Hematopoietic multipotent progenitor cell treated with erythropoietin and hydrocortisone succinate and interleukin-3 and kit ligand, for 8 days (in vitro differentiated cells): ENCODE data around the gene MAST2.
A peak's percentile ranks its signal among the peaks of the same experiment; 100 is the strongest.
"Not testable (repeated sequence)": the region's sequence is repeated elsewhere in the genome, so short reads cannot be mapped to it uniquely, and the experiment has no call there.

ENCODE experiments used
- DNase-seq: peaks from one replicate; pipeline ENCODE4 v3.0.0-alpha.2; 2015

The MAST2 gene

DNA sequence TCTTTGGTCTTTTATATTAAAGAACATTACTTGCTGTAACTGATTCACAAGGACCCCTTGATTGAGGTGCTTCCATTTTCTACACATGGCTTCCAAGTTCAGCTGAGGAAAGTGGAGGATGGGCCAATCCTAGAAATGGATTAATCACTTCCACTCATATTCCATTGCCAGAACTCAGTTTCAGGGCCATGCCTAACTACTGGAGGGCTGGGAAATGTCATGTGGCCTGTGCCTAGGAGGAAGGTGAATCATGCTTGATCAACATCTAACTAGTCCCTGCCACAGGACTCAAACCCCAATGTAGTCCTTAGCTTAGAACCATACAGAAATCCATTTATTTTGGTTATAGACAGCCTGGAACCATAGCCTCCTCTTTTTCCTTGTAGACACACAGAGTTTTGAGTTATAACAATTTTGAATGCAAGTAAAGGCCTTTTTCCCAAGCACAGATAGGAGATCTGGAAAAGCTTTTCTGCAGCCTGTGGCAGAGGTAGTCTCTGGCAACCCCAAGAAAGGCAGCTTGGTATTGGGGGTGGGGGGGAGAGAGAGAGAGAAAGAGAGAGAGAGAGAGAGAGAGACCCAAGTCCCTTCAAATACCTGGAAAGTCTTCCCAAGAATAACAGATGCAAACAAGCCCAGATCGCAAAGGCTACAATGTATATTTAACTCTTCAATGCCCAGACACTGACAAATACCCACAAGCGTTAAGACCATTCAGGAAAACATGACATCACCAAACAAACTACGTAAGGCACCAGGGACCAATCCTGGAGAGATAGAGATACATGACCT, 12.5 kb downstream of the MAST2 start:
- no peak for DNase-seq

DNA sequence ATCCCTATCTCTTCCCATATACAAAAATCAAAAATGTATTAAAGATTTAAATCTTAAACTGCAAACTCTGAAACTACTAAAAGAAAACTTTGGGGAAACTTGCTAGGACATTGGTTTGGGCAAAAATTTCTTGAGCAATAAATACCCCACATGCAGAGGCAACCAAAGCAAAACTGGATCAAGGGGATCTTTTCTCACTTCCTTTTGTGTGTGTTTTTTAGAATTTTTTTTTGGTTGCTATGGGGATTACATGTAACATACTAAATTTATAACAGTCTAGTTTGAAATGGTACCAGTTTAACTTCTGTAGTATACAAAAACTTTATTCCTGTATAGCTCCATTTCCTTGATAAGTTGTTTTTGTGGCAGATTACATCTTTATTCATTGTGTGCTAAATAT, 16.8 kb downstream of the MAST2 start:
- DNase-seq: no peak

DNA sequence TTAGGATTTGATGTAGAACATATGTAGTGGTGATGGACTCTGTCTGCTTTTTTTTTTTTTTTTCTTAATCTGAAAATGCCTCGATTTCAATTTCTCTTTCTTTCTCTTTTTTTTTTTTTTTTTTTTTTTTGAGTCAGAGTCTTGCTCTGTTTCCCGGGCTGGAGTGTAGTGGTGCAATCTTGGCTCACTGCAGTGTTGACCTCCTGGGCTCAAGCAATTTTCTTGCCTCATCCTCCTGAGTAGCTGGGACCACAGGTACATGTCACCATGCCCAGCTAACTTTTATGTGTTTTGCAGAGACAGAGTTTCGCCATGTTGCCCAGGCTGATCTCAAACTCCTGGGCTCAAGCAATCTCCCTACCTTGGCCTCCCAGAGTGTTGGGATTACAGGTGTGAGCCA, 17.4 kb downstream of the MAST2 start:
- DNase-seq: no peak

DNA sequence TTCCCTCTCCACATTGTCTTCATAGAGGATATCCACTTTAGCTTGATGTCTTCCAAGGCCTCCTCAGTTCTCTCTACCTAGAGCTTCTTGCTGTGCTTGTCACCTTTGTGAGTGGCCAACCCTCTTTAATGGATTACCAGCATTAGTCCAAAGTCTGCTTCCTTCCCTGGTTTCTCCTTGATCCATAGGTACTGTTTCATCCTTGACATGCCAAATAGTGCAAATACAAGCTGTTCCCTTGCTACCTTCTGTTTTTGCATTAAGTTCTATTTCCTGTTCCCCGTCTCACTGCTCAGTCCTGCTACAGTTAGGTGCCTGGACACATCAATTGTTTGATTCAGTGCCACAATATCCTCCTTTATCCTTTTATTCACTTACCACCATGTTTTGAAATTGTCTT, 19.2 kb downstream of the MAST2 start:
- DNase-seq: no peak

DNA sequence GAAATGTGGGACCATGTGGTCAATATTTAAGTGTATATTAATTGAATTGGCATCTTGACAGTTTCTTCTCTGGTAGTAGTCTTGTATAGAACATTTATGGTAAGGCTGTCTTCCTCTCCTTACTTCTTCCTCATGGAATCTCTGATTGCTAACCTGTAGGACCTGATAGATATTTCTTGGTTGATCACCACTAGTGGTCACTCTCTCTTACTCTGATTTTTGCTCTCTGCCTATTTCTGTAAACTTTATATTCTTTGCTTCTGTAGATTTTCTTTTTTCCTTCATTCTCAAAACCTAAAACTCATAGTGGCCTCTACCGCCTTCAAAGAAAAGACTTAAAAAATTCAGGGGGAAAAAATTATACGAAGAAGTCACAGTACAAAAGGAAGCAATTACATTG, 21.2 kb downstream of the MAST2 start:
- no peak for DNase-seq

DNA sequence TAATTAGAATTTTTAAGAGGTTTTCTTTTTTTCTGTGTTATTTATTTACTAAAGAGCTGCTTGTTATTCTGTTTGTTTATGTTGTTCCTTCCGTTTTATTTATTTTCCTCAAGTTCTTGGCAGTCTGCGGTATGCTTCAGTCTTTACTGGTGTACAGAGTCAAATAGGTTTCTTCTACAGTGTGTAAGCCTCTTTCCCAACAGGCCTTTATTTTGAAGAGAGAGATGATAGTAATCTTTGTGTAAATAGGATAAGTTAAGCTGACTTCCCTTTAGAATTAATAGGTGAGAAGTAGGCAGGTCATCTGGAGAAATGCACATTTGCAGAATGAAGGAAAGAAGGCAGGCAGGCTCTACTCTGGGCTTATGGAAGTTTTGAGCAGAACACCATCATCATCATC, 23.8 kb downstream of the MAST2 start:
- DNase-seq: no peak

DNA sequence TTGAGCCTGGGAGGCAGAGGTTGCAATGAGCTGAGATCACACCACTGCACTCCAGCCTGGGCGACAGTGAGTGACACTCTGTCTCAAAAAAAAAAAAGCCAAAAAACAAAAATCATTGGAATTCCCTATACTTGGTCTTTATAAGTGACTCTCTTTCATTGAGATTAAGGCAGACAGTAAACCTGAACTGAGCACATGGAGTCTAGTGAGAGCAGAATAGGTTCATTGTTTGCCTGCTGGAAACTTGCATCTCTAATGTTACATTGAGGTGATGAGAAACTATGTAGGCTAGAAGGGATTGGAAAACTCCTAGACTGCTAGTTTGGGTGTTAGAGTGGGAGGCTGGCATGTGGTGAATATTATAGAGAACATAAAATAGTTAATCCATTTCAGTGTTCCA, 25.4 kb downstream of the MAST2 start:
- DNase-seq: no peak

DNA sequence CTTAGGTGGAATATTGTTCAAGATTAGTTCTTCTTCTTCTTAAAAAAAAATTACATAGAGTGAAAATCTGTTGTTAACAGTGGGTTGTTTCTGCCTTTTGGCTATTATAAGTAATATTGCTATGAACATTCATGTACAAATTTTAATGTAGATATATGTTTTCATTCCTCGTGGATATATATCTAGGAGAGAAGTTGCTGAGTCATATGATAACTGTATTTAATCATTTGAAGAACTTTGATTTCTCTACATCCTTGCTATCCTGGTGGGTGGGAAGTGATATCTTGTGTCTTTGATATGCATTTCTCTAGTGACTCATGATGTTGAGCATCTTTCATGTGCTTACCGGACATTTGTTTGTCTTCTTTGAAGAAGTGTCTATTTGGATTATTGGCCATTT, 29.9 kb downstream of the MAST2 start:
- no peak for DNase-seq

DNA sequence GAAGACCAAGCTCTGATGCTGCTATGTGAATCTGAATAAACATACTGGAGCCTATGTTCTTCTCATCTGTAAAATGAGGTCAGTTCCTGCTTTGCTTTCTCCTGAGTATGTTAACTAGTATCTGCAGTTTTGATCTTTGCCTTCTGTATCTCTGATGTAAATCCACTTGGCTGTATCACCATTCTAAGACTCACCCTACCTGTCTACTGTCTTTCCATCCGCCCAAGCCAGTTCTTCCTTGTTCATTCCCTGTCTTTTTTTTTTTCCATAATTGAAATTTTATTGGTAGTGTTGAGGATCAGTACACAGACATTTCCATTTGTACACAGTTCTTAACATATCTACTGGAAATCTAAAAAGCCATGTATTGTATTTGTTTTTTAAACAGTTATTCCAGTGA, 31.3 kb downstream of the MAST2 start:
- no peak for DNase-seq

DNA sequence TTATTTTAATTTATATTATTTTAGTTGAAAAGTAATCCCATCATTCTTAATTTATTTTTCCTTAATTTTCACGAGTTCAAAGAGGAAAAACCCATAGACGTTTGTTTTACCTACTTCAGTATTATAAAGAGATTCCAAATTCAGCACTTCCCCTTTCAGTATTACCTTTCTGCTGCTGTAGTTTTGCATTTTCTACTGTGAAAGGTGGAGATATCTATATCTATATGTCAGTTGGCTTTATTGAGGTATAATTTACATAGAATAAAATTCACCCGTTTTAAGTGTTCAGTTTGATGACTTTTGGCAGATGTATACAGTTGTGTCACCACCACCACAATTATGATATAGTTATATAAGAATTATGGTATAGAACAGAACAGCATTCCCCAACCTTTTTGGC, 33.0 kb downstream of the MAST2 start:
- no peak for DNase-seq

DNA sequence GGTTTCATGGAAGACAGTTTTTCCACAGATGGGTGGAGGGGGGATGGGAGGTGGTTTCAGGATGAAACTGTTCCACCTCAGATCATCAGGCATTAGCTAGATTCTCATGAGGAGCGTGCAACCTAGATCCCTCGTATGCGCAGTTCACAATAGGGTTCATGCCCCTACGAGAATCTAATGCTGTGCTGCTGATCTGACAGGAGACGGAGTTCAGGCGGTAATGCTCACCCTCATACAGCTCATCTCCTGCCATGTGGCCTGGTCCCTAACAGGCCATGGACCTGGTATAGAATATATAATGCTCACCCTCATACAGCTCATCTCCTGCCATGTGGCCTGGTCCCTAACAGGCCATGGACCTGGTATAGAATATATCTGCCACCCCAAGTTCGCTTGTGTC, 33.4 kb downstream of the MAST2 start:
- not testable (repeated sequence) for DNase-seq

DNA sequence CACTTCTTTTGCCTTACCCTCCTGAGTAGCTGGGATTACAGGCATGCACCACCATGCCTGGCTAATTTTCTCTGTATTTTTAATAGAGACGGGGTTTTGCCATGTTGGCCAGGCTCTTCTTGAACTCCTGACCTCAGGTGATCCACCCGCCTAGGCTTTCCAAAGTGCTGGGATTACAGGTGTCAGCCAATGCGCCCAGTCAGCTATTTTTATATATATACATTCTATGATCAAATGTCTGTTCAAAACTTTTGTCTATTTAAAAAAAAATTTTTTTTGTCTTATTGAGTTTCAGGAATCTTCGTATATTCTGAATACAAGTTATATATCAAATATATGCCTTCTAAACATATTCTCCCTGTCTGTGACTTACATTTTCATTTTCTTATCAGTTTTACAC, 34.9 kb downstream of the MAST2 start:
- not testable (repeated sequence) for DNase-seq

DNA sequence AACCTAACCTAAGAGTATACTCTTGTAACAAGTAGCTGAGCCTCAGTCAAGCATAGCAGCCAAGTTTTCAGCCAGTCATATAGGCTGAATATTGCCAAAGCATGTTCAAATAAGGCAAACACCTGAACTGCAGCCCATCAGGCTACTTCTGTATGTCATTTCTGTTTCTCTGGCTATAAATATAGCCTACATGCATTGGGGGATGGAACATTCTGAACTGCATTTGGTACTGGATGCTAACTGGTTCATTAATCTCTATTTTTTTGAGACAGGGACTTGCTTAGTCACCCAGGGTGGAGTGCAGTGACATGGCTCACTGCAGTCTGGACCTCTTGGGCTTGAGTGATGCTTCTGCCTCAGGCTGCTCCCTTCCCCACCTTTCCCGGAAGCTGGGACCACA, 37.3 kb downstream of the MAST2 start:
- DNase-seq: peak; percentile 25

DNA sequence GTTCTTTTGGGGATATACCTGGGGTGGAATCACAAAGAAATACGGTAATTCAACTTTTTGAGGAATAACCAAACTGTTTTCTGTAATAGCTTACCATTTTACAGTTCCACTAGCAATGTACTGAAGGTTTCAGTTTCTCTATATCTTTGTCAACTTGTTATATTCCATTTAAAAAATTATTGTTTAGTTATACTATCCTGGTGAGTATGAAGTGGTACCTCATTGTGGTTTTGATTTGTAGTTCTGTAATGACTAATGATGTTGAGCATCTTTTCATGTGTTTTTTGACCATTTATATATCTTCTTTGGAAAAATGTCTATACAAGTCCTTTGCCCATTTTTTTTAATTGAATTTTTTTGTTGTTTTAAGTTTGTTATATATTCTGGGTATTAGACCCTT, 39.4 kb downstream of the MAST2 start:
- no peak for DNase-seq

DNA sequence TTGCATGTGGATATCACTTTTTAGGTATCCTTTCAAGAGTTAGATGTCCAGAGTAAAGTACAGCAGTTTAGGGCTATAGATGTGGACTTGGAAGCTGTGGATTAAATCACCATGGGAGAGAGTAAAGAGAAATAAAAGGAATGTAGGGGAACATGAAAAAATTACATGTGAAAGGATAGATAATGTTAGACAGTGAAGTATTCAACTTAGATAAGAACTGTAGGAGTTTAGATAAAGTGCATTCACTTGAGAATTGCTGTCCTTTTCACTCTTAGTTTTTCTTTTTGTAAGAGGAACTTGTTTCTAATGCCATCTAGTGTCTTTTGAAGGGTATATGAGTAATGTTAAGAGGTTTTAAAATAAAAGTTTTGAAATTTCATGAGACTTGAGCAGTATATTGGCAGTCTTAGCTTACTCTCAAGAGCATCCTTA, 40.1 kb downstream of the MAST2 start:
- DNase-seq: peak; percentile 61

DNA sequence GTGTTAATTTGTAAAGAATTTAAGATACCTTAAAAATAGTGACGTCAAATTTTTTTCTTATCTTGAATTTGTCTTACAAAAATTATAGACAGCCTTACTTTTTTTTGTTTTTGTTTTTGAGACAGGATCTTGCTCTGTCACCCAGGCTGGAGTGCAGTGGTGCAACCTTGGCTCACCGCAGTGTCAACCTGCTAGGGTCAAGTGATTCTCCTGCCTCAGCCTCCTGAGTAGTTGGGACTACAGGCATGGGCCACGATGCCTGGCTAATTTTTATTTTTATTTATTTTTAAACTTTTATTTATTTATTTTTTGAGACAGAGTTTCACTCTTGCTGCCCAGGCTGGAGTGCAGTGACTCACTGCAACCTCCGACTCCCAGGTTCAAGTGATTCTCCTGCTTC, 40.6 kb downstream of the MAST2 start:
- DNase-seq: not testable (repeated sequence)

DNA sequence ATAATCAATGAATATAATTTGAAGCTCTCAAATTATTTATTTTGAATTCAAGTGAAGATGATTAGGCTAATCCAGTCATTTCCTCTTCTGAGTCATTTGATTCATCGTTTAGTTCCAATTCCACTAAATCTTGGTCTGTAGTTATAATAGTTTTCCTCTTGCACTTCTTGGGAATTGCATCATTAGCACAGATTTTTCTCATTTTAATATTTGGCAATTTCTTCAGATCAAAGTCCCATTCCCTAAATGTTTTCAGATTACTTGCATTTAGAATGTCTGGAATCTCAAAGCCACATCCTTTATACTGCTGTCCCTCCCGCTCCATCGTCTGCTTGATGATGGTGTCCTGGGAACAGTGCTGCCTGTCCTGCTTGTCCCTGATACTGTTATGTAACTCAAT, 43.5 kb downstream of the MAST2 start:
- DNase-seq: no peak

DNA sequence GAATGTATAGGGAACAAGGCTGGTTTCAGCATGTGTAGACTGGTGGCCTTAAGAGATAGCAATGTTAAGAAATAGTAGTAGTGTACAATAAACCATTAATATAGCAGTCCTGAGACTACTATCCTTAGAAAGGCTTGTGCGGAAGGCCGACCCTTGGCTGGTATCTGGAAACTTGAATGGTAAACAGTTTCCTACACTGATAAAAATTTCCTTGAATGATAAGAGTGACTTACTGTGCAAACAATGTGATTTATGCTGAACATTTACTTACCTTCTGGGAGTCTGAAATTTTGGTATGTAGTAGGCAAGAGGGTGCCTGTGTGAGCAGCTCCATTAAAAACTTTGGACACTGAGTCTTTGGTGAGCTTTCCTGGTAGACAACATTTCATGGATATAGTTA, 44.7 kb downstream of the MAST2 start:
- no peak for DNase-seq

DNA sequence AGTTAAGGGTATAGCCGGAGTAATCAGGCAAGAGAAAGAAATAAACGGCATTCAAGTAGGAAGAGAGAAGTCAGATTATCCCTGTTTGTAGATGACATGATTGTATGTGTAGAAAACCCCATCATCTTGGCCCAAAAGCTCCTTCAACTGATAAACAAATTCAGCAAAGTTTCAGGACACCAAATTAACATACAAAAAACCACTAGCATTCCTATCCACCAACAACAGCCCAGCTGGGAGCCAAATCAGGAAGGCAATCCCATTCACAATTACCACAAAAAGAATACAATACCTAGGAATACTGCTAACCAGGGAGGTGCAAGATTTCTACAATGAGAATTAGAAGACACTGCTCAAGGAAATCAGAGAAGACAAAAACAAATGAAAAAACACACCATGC, 45.3 kb downstream of the MAST2 start:
- DNase-seq: no peak

DNA sequence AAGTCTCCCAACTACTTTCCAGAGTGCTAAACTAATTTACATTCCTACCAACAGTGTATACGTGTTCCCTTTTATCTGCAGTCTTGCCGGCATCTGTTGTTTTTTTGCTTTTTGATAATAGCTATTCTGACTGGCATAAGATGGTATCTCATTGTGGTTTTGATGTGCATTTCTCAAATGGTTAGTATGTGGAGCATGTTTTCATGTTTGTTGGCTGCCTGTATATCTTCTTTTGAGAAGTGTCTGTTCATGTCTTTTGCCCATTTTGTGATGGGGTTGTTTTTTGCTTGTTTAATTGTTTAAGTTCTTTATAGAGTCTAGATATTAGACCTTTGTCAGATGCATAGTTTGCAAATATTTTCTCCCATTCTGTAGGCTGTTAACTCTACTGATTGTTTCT, 46.6 kb downstream of the MAST2 start:
- peak; percentile 27 for DNase-seq

DNA sequence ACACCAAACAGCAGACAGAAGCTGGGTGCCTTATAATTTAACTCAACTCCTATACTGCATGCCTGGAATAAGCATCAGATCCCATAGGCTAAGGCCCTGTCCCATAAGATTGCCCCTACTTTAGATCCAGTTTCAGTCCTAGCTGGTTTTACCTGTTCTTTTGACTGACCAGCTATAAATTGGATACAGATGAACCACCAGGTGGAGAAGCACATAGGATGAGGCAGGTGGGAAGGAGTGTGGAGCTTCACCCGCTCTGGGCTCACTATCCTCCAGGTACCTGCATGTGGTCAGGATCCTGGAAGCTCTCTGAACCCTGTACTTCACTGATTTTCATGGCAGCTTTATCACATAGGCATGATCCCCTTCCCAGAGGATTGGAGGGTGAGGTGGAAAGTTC, 51.3 kb downstream of the MAST2 start:
- DNase-seq: no peak

DNA sequence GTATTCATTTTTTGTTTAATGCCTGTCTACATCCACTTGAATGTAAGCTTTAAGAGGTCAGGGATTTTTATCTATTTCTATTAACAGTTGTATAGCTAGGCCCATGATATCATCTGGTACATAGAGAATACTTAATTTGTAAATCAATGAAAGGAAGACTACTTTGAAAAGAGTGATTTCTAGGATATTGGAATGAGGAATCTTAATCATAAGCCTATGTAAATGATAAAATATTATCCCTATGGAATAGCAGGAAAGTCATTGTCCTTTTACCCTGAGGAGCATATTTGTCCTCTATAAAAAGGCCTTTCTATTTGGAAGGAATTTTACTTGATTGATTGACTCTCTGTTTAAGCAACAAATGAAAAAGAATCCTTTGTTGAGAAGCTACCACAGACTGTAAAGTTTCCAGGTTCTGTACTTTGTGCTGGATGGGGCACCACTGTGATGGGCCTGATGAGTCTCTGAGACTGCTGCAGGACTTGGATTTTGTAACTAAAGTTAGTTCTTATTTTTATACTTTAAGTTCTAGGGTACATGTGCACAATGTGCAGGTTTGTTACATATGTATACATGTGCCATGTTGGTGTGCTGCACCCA, 53.8 kb downstream of the MAST2 start:
- no peak for DNase-seq

DNA sequence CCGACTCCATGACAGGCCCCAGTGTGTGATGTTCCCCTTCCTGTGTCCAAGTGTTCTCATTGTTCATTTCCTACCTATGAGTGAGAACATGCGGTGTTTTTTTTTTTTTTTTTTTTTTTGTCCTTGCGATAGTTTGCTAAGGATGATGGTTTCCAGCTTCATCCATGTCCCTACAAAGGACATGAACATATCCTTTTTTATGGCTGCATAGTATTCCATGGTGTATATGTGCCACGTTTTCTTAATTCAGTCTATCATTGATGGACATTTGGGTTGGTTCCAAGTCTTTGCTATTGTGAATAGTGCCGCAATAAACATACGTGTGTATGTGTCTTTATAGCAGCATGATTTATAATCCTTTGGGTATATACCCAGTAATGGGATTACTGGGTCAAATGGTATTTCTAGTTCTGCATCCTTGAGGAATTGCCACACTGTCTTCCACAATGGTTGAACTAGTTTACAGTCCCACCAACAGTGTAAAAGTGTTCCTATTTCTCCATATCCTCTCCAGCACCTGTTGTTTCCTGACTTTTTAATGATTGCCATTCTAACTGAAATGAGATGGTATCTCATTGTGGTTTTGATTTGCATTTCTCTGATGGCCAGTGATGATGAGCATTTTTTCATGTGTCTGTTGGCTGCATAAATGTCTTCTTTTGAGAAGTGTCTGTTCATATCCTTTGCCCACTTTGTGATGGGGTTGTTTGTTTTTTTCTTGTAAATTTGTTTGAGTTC, 54.5 kb downstream of the MAST2 start:
- not testable (repeated sequence) for DNase-seq

DNA sequence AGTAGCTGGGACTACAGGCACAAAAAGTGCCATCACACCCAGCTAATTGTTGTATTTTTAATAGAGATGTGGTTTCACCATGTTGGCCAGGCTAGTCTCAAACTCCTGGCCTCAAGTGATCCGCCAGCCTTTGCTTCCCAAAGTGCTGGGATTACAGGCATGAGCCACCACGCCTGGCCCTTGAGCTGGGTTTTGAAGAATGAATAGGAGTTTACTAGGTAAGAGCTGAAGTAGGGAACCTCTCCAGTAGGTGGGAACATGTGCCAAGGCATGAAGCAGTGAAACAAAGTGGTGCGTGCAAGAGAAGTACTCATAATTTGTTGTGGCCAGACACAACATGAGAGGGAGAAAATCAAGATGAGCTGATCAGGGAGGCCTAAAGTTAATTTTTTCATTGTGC, 55.8 kb downstream of the MAST2 start:
- DNase-seq: no peak
